Erythroblast (primary cell): ENCODE data around the gene CD300LB.

Experiments used
- GATA1 ChIP-seq: IDR thresholded peaks from 2 replicates; pipeline ENCODE4 v1.6.1; 2011; ENCODE audit warnings: low read depth, mild to moderate bottlenecking, control low read depth, low read length, moderate library complexity
- POLR2A ChIP-seq: IDR thresholded peaks from 2 replicates; pipeline ENCODE4 v1.6.1; 2011; ENCODE audit warnings: mild to moderate bottlenecking, low read length

DNA sequence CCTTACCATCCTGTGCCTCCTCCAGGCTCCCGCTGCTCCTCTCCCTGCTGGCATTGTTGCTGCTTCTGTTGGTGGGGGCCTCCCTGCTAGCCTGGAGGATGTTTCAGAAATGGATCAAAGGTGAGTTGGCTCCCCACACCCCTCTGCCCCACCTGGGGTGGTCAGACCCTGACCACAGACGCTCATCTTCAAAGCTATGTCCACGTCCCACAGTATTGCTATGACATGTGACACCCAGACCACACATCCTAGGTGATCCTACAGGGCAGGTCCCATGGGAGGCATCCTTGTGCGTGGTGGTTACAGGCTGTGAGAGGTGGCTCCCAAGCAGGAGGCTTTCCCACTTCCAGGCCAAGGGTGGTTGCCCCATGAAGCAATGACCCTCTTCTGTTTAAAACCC, 53.9 kb downstream of the CD300LB start:
- no peak for TF ChIP-seq POLR2A
- no peak for TF ChIP-seq GATA1
